ENCODE results near the gene SUSD1. TPM values are rescaled to one million over a fixed set of nuclear protein-coding genes. Genes with fewer than 3 reads are reported as not detected.

The SUSD1 gene
- total and polyA plus RNA-seq, 3 experiments from 2014 or later, result 5.0 to 18.1 (median 5.3) TPM

GRCh38 chr9:112032009-112032408, 143.1 kb downstream of the SUSD1 start:
- no peak for DNase-seq
- Mint-ChIP-seq H3K4me3 (no peak overlapping the region), H3K4me1 (peaks cover 45 to 78% (median 58%) of the 10 kb centered on the region in 3 donors), H3K36me3 (peaks cover 0 to 4% (median 4%) of the 10 kb centered on the region in 3 donors), H3K27ac (no peak overlapping the region), H3K9me3 (peaks cover 0 to 2% (median 0%) of the 10 kb centered on the region in 5 donors), H3K27me3 (peaks cover 0 to 5% of the 10 kb centered on the region in 2 donors)
- no peaks in the 10 kb centered on the region for H3K9me3 ChIP-seq (ENCODE audit: low read length)
- no peaks in the 10 kb centered on the region for H3K36me3 ChIP-seq (ENCODE audit: insufficient read depth, low read length)
- no peaks in the 10 kb centered on the region for H3K27me3 ChIP-seq (ENCODE audit: insufficient read depth, low read length, poor library complexity, severe bottlenecking)
- ChIA-PET CTCF (no interaction called here), POLR2A (no interaction called here)
- no peak overlapping the region for H3K27ac ChIP-seq (ENCODE audit: low read depth, low read length)
- no peak overlapping the region for H3K4me3 ChIP-seq (ENCODE audit: low read length)
- H3K4me1 ChIP-seq (ENCODE audit: insufficient read depth, low read length), result peaks cover 17% of the 10 kb centered on the region

GRCh38 chr9:112031400-112031799, 143.7 kb downstream of the SUSD1 start:
- DNase-seq, result no peak
- POLR2A ChIA-PET, result no interaction called here
- no peaks in the 10 kb centered on the region for H3K9me3 ChIP-seq (ENCODE audit: low read length)
- Mint-ChIP-seq H3K27ac (no peak overlapping the region), H3K9me3 (peaks cover 0 to 2% (median 0%) of the 10 kb centered on the region in 5 donors), H3K4me1 (peaks cover 43 to 74% (median 56%) of the 10 kb centered on the region in 3 donors), H3K4me3 (no peak overlapping the region), H3K27me3 (peaks cover 0 to 5% of the 10 kb centered on the region in 2 donors), H3K36me3 (peaks cover 0 to 4% (median 4%) of the 10 kb centered on the region in 3 donors)
- no peak overlapping the region for H3K4me3 ChIP-seq (ENCODE audit: low read length)
- H3K27ac ChIP-seq (ENCODE audit: low read depth, low read length), result no peak overlapping the region
- H3K4me1 ChIP-seq (ENCODE audit: insufficient read depth, low read length), result peaks cover 12% of the 10 kb centered on the region
- CTCF ChIA-PET, result no interaction called here
- no peaks in the 10 kb centered on the region for H3K27me3 ChIP-seq (ENCODE audit: insufficient read depth, low read length, poor library complexity, severe bottlenecking)
- H3K36me3 ChIP-seq (ENCODE audit: insufficient read depth, low read length), result no peaks in the 10 kb centered on the region

DNA sequence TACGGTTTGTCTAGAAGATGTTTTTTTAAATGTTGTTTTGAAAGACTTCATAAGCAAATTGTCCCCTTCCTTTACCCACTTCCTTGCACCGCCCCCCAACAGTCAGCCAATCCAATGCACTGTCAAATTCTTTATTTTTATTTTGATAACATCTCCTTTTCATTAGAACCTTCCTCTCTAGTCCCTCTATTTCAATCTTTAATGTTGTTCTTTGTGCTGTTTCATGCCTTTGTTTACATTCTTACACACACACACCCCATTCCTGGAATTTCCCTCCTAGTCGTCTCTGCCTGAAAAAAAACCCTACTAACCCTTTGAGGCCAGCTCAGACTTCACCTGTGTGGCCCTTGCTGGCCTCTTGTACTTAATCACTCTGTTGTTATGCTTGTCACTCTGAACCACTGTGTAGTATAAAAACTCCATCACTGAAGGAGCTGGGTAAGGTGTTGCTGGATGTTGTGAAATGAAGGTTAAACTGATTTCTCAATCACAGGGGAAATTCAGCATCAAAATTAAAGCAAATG, 145.1 kb downstream of the SUSD1 start:
- POLR2A ChIA-PET, result no interaction called here
- no peaks in the 10 kb centered on the region for H3K27me3 ChIP-seq (ENCODE audit: insufficient read depth, low read length, poor library complexity, severe bottlenecking)
- H3K4me1 Mint-ChIP-seq, result peaks cover 35 to 64% (median 48%) of the 10 kb centered on the region in 3 donors
- CTCF ChIA-PET, result no interaction called here
- no peak overlapping the region for H3K4me3 ChIP-seq (ENCODE audit: low read length)
- H3K9me3 ChIP-seq (ENCODE audit: low read length), result no peaks in the 10 kb centered on the region
- peak overlapping the region in 2 of 7 donors; percentile 23 to 32 for H3K4me3 Mint-ChIP-seq
- peaks cover 0 to 8% (median 4%) of the 10 kb centered on the region in 3 donors for H3K36me3 Mint-ChIP-seq
- H3K27ac ChIP-seq (ENCODE audit: low read depth, low read length), result no peak overlapping the region
- DNase-seq, result no peak
- H3K36me3 ChIP-seq (ENCODE audit: insufficient read depth, low read length), result no peaks in the 10 kb centered on the region
- peaks cover 10% of the 10 kb centered on the region for H3K4me1 ChIP-seq (ENCODE audit: insufficient read depth, low read length)
- peaks cover 4 to 7% of the 10 kb centered on the region in 2 donors for H3K27me3 Mint-ChIP-seq
- peaks cover 0 to 2% (median 0%) of the 10 kb centered on the region in 5 donors for H3K9me3 Mint-ChIP-seq
- peak overlapping the region in 1 of 8 donors; percentile 0 for H3K27ac Mint-ChIP-seq

DNA sequence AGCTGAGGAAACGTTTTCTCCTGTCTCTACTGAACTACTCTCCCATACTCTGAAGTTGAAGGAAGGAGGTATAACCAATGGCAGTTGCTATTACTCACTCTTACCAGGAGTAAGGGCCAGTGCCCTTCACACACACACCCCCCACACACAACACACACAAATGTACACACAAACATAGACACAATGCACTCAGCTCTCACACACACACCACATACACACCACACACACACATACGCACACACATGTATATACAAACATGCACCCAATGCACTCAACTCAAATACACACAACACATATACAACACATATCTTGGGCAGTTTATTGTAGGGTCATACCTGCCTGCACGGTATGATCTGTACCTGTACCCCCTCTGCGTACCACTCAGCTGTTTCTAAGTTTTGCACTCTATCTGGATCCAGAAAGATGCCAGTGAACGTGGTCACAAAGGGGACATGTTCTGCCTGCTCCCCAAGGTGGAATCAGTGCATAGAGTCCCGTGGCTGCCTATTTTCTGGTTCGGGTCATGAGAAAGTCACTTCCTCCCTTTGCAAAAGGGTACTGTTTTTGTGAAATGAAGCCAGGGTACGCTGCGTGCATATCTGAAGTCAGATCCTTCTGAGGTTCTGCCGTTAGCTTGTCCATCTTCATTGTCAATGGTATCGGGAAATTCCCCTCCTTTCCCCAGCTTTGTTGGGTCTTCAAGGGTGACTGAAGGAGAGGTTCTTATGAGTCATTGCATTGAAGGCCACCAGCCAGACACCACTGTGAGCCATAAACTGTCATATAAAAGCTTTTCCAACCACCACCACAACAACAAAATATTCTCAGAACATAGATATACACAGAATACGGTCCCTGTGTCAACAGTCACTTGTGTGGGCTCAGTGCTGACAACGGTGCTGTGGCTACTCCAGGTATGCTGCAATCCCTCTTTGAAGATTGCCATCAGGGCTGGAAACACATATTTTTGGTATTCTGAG, 146.6 kb downstream of the SUSD1 start:
- H3K36me3 Mint-ChIP-seq, result peaks cover 0 to 8% (median 4%) of the 10 kb centered on the region in 3 donors
- peaks cover 4 to 6% of the 10 kb centered on the region in 2 donors for H3K27me3 Mint-ChIP-seq
- peaks cover 25 to 50% (median 35%) of the 10 kb centered on the region in 3 donors for H3K4me1 Mint-ChIP-seq
- peaks cover 2% of the 10 kb centered on the region for H3K4me1 ChIP-seq (ENCODE audit: insufficient read depth, low read length)
- CTCF ChIA-PET, result no interaction called here
- DNase-seq, result no peak
- no peaks in the 10 kb centered on the region for H3K9me3 ChIP-seq (ENCODE audit: low read length)
- peak overlapping the region in 1 of 8 donors; percentile 61 for H3K27ac Mint-ChIP-seq
- no peaks in the 10 kb centered on the region for H3K36me3 ChIP-seq (ENCODE audit: insufficient read depth, low read length)
- peaks cover 0 to 2% (median 0%) of the 10 kb centered on the region in 5 donors for H3K9me3 Mint-ChIP-seq
- H3K27me3 ChIP-seq (ENCODE audit: insufficient read depth, low read length, poor library complexity, severe bottlenecking), result no peaks in the 10 kb centered on the region
- no peak overlapping the region for H3K4me3 ChIP-seq (ENCODE audit: low read length)
- H3K4me3 Mint-ChIP-seq, result peak overlapping the region in 1 of 7 donors; percentile 6
- H3K27ac ChIP-seq (ENCODE audit: low read depth, low read length), result no peak overlapping the region
- POLR2A ChIA-PET, result no interaction called here

DNA sequence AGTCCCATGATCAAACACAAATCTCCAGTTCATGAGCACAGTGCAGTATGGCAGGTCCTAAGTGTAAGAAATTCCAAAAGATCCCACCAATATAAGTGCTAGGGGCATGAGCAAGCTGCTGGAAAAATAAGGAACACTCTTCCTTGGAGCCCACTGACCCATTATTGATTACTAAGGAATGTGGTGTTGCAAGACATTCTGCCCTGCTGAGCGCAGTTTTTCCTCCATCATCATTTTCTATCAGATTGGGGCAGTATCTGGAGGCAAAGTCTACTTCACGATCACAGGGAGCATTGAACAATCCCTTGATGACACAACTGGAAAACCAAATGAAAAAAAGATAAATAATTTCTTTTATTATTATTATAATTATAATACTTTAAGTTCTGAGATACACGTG, 149.2 kb downstream of the SUSD1 start:
- ChIA-PET POLR2A (no interaction called here), CTCF (no interaction called here)
- H3K27me3 Mint-ChIP-seq, result peaks cover 10 to 15% of the 10 kb centered on the region in 2 donors
- Histone ChIP-seq H3K4me3 (ENCODE audit: low read length) (no peak overlapping the region), H3K27me3 (ENCODE audit: insufficient read depth, low read length, poor library complexity, severe bottlenecking) (no peaks in the 10 kb centered on the region), H3K36me3 (ENCODE audit: insufficient read depth, low read length) (no peaks in the 10 kb centered on the region), H3K27ac (ENCODE audit: low read depth, low read length) (no peak overlapping the region), H3K9me3 (ENCODE audit: low read length) (no peaks in the 10 kb centered on the region), H3K4me1 (ENCODE audit: insufficient read depth, low read length) (no peaks in the 10 kb centered on the region)
- no peaks in the 10 kb centered on the region for H3K9me3 Mint-ChIP-seq
- H3K36me3 Mint-ChIP-seq, result peaks cover 0 to 8% (median 0%) of the 10 kb centered on the region in 3 donors
- H3K27ac Mint-ChIP-seq, result no peak overlapping the region
- peaks cover 17 to 31% (median 23%) of the 10 kb centered on the region in 3 donors for H3K4me1 Mint-ChIP-seq
- H3K4me3 Mint-ChIP-seq, result no peak overlapping the region
- no peak for DNase-seq

GRCh38 chr9:112021742-112022141, 153.4 kb downstream of the SUSD1 start:
- no peak for DNase-seq
- POLR2A ChIA-PET, result no interaction called here
- H3K27me3 ChIP-seq (ENCODE audit: insufficient read depth, low read length, poor library complexity, severe bottlenecking), result no peaks in the 10 kb centered on the region
- H3K4me3 ChIP-seq (ENCODE audit: low read length), result no peak overlapping the region
- Mint-ChIP-seq H3K9me3 (no peaks in the 10 kb centered on the region), H3K27ac (no peak overlapping the region), H3K4me1 (peaks cover 3 to 6% (median 5%) of the 10 kb centered on the region in 3 donors), H3K36me3 (peaks cover 0 to 4% (median 0%) of the 10 kb centered on the region in 3 donors), H3K4me3 (no peak overlapping the region), H3K27me3 (peaks cover 6 to 18% of the 10 kb centered on the region in 2 donors)
- no peaks in the 10 kb centered on the region for H3K9me3 ChIP-seq (ENCODE audit: low read length)
- no peak overlapping the region for H3K27ac ChIP-seq (ENCODE audit: low read depth, low read length)
- CTCF ChIA-PET, result interaction anchor here (1.0 kb wide), 1 partner anchor 53 kb away, joined by 3 read pairs; no protein-coding TSS in a partner anchor
- H3K36me3 ChIP-seq (ENCODE audit: insufficient read depth, low read length), result no peaks in the 10 kb centered on the region
- H3K4me1 ChIP-seq (ENCODE audit: insufficient read depth, low read length), result no peaks in the 10 kb centered on the region

- POLR2A ChIA-PET, result no interaction called here
- Mint-ChIP-seq H3K27me3 (peaks cover 4 to 18% of the 10 kb centered on the region in 2 donors), H3K36me3 (peaks cover 0 to 4% (median 0%) of the 10 kb centered on the region in 3 donors), H3K4me3 (no peak overlapping the region), H3K4me1 (peaks cover 3 to 6% (median 5%) of the 10 kb centered on the region in 3 donors), H3K27ac (no peak overlapping the region), H3K9me3 (no peaks in the 10 kb centered on the region)
- Histone ChIP-seq H3K9me3 (ENCODE audit: low read length) (no peaks in the 10 kb centered on the region), H3K4me3 (ENCODE audit: low read length) (no peak overlapping the region), H3K36me3 (ENCODE audit: insufficient read depth, low read length) (no peaks in the 10 kb centered on the region), H3K4me1 (ENCODE audit: insufficient read depth, low read length) (no peaks in the 10 kb centered on the region), H3K27me3 (ENCODE audit: insufficient read depth, low read length, poor library complexity, severe bottlenecking) (no peaks in the 10 kb centered on the region), H3K27ac (ENCODE audit: low read depth, low read length) (no peak overlapping the region)
- CTCF ChIA-PET, result interaction anchor here (1.0 kb wide), 1 partner anchor 54 kb away, joined by 3 read pairs; no protein-coding TSS in a partner anchor
- no peak for DNase-seq
Measured at GRCh38 chr9:112020680-112021596, 154.2 kb downstream of the SUSD1 start.

Measured in CD8-positive, alpha-beta memory T cell (primary cell).